HG03565 (cell line): ENCODE results near the gene CDCP1.
"Not testable (repeated sequence)": the region's sequence is repeated elsewhere in the genome, so short reads cannot be mapped to it uniquely, and the experiment has no call there.

Experiments
- ATAC-seq: cut with Tn5 transposase; IDR thresholded peaks from one replicate; pipeline ENCODE4 v1.9.1; 2021; ENCODE audit warnings: mild to moderate bottlenecking, moderate library complexity; ENCODE audit not compliant: unreplicated experiment

The CDCP1 gene

DNA sequence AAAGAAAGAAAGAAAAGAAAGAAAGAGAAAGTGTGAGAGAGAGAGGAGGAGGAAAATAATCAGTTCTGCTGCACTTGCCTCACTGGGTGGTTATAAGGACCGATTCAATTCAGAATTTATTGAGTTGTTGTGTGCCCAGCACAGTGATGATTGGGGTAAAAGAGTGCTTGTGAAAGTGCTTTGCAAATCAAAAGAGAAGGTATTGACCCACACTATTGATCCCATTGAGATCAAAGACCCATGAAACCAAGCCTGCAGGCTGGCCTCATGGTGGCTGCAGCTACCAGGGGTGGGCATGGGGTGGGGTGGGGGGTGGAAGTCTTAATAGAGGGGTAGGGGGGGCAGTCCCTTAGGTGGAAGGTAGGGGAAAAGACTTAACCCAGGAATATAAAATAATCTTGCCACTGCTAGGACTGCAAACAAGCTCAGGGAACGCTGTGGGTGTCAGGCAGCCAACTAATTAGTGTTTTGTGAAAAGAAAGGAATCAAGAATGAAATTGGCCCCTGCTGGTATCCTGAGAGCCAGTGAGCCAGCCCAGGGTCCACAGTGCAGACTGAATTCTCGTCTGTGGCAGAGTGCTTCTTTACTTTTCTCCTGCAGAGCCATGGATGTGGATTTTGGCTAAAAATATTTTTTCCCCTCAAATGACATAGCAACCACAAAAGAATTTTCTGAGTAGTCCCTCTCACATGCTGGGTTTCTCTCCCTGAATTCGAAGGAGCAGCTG lies 85.8 kb downstream of the CDCP1 start:
- ATAC-seq, result no peak

GRCh38 chr3:45059132-45059531 lies 87.0 kb downstream of the CDCP1 start:
- no peak for ATAC-seq

DNA sequence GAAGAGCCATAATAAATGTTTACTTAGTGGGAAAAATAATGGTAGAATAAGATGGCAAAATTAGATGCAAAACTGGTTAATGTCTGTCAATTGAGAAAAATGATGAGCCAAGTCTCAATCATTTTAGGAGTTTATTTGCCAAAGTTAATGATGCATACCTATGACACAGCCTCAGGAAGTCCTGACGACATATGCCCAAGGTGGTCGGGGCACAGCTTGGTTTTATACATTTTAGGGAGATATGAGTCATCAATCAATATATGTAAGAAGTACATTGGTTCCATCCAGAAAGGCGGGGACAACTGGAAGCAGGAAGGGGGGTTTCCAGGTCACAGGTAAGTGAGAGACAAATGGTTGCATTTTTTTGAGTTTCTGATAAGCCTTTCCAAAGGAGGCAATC lies 88.6 kb downstream of the CDCP1 start:
- no peak for ATAC-seq

GRCh38 chr3:45056608-45057301 lies 89.4 kb downstream of the CDCP1 start:
- ATAC-seq, result no peak

- ATAC-seq, result no peak
These were observed 90.6 kb downstream of the CDCP1 start for GRCh38 chr3:45055411-45056143.

DNA sequence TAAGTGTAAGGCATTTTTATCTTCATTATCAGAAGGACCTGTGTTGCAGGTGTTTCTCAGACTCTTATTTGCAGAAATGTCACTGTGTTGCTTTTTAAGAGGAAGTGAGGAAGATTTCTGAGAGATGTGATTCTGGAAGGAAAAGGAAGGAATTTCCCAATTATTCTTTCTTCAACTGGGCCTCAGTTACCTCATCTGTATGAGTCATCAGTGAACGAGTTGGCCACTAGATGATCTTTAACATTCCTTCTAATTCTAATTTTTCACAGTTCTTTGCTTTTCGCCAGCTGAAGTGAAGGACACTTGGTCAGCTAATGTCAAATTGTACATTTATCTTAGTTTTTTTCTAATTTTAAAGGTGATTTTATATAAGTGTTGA lies 91.2 kb downstream of the CDCP1 start:
- ATAC-seq, result no peak

GRCh38 chr3:45054196-45054857 lies 91.9 kb downstream of the CDCP1 start:
- no peak for ATAC-seq

GRCh38 chr3:45053805-45054195 lies 92.4 kb downstream of the CDCP1 start:
- ATAC-seq, result not testable (repeated sequence)

DNA sequence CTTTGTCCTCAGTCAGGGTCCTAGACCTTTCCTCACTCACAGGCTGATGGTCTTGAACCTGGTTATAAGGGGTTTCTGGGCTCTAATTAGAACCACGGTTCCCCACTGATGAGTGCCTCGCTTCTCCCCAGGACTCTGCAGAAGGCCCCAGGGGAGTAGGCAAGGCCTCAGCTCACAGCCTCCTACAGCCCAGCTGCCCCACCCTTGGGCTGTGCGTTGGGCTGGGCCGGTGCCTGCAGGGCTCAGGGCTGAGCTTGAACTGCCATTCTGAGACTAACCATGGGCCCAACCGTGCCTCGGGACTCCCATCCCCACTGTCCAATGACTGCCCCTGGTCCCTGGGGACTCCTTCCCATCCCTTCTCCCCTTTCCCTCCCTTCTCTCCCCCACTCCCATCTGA lies 94.5 kb downstream of the CDCP1 start:
- ATAC-seq, result no peak

DNA sequence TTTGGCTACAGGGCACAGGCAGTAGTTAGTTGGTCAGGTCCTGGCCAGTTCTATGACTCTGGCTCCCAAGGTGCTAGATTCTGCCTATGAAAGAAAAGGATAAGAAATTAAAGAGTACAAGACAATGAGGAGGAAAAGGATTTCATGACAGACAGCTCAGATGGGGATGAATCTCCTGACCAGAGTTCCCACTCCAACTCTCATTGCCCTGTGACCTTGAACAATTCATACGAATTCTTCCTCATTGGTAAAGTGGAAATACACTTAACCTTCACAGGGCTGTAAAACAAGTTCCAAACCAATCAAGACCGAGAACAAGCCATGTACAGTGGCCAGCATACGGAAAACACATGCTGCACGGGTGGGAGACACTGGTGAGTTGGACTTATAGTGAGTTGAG lies 96.4 kb downstream of the CDCP1 start:
- no peak for ATAC-seq

DNA sequence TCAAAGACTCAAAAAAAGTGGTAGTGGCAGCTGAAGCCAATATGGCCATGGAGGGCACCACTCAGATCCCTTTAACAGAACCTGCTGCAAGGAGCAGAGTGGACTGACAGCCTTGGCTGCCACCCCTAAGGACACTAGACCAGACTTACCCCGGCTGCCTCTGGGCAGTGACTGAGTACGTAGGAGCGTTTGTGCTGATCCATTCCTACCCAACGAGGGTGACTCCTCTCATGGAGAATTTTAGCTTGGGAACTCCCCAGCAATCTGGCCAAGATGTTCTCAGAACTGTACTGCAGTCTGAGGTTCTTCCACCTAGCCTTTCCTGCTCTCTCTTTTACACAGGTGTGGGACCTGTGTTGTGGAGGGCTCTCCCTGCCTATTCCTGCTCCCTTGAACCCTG lies 97.9 kb downstream of the CDCP1 start:
- ATAC-seq, result no peak

DNA sequence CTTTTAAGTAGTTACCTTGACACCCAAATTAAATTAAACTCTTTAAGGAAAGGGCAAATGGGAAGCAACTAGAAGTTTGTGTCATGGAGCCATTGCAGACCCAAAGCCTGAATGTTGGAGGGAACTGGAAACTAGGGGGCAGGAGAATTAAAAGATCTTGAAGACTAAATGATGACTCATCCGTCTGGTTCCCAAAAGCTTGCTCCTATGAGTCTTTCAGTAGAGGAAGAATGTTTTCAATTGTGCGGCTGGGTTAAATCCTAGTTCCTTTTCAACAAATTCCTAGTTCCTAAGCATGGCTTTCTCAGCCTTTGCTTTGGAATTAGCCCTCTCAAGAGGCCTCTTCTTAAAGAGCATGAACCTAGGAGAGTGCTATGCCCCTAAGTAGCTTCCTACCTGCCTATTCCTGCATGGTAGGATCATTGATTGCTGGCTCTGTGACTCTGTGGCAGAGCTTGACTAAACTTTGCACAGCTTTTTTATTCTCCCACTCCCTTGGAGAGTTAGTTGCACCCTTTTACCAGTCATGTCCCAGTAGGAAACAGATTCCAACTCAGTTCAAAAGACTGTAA lies 102.4 kb downstream of the CDCP1 start:
- no peak for ATAC-seq

GRCh38 chr3:45042162-45042561 lies 104.0 kb downstream of the CDCP1 start:
- no peak for ATAC-seq

- ATAC-seq, result no peak
These were observed 104.5 kb downstream of the CDCP1 start for GRCh38 chr3:45041666-45042065.

- peak; percentile 64 for ATAC-seq
These were observed 108.3 kb downstream of the CDCP1 start for GRCh38 chr3:45037720-45038455.

- ATAC-seq, result no peak
These were observed 110.5 kb downstream of the CDCP1 start for GRCh38 chr3:45035441-45036301.

- ATAC-seq, result no peak
These were observed 111.4 kb downstream of the CDCP1 start for GRCh38 chr3:45034612-45035252.

DNA sequence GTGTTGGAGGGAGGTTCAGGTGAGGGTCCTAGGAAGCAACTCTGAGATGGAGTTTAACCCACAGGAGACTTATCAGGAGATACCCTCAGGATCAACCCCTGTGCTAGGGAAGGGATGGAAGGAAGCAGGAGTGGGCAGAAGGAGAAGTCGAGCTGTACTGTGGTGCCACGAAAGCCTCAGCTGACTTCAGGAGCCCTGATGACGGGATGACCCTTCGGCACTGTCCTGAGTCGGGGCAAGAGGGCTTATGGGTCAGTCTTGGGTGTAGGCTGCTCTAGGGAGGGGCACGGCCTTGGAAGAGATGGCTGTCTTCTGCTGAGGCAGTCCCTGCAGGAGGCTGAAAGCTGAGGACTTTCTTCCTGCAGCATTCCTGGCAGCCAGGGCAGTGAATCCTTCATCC lies 112.4 kb downstream of the CDCP1 start:
- ATAC-seq, result no peak
